Adrenal gland (tissue), 19 donors: ENCODE data around the gene OR4X2. TPM values are rescaled to one million over a fixed set of nuclear protein-coding genes. Genes with fewer than 3 reads are reported as not detected.

Experiments
- DNase-seq, 7 donors: peaks; one replicate each; pipeline ENCODE4 v3.0.0-alpha.2; 2019 to 2020
- H3K27ac ChIP-seq, 5 donors: fragments of 200-600 bp; sonication (generic) in 4 of 5; 1 replicate in 3 of 5; 2 replicates in 2 of 5; pipeline versions ENCODE4 v1.5.1 to v1.8.0; 2016 to 2020; ENCODE audit warnings: mild to moderate bottlenecking in 1 of 5
- H3K27me3 ChIP-seq: fragments of 200-600 bp; 2 replicates; pipeline ENCODE4 v1.8.0; 2021
- H3K36me3 ChIP-seq, 2 donors: fragments of 200-600 bp; replicated peaks in 1 of 2; 1 replicate in 1 of 2; 2 replicates in 1 of 2; pipeline versions ENCODE4 v1.5.1 to v1.8.0; 2018 to 2022
- H3K4me1 ChIP-seq, 2 donors: fragments of 200-600 bp; replicated peaks in 1 of 2; 1 replicate in 1 of 2; 2 replicates in 1 of 2; pipeline versions ENCODE4 v1.5.1 to v1.8.0; 2018 to 2021
- H3K4me3 ChIP-seq, 4 donors: fragments of 200-600 bp; sonication (generic) in 3 of 4; one replicate each; pipeline ENCODE4 v1.5.1; 2016 to 2018
- H3K9me3 ChIP-seq, 3 donors: fragments of 200-600 bp; sonication (generic) in 1 of 3; replicated peaks in 1 of 3; 1 replicate in 2 of 3; 2 replicates in 1 of 3; pipeline versions ENCODE4 v1.5.1 to v1.8.0; 2016 to 2021
- CTCF ChIP-seq, 6 experiments: fragments of 450-650 bp in 4 of 6; fragments of 200-600 bp in 2 of 6; sonication (generic) in 1 of 6; IDR thresholded peaks; 1 replicate in 5 of 6; 2 replicates in 1 of 6; pipeline versions ENCODE4 v1.5.1 to v1.8.0; 2016 to 2021; ENCODE audit warnings: antibody characterized with exemption in 6 of 6, mild to moderate bottlenecking in 2 of 6, moderate library complexity in 1 of 6
- POLR2A ChIP-seq, 2 donors: fragments of 450-650 bp; IDR thresholded peaks; one replicate each; pipeline ENCODE4 v1.6.1; 2017; ENCODE audit warnings: antibody characterized with exemption in 2 of 2, mild to moderate bottlenecking in 2 of 2, moderate library complexity in 1 of 2
- WGBS, 4 donors: extraction: QIAGEN DNeasy Blood & Tissue Kit in 2 of 4; methylation state at CpG; one replicate each; pipeline versions ENCODE4 v1.1.5 to v1.1.7; 2013 to 2017; 5-methylcytosine and 5-hydroxymethylcytosine counted together
- intact Hi-C, 2 donors: fragments of 100-400 bp; cut with DNase I; formaldehyde crosslinking; loops; one replicate each; pipeline versions ENCODE4 v1.14.1 to v1.15.0; 2022 to 2023
- long read RNA-seq, 10 donors: library from polyadenylated mRNA in 3 of 10; unstranded in 2 of 10; stranded (forward) in 1 of 10; transcript quantifications; one replicate each; pipeline ENCODE4 v2.0.0 and lab custom pipeline, GENCODE V29; 2021 to 2026
- polyA plus RNA-seq, 3 donors: library from polyadenylated mRNA; stranded (reverse); fragments of 200-250 nt in 2 of 3; fragments of 350-450 nt in 1 of 3; fragmentation: Illumina TruSeq in 1 of 3; extraction: RNeasy Lipid Tissue Mini Kit (QIAGEN cat#74804) in 1 of 3; gene quantifications; one replicate each; pipeline ENCODE4 v1.2.3, GENCODE V29; 2013 to 2014
- total RNA-seq, 9 donors: library from RNA; depleted of rRNA in 4 of 9; stranded (reverse); fragments of >200 nt in 4 of 9; fragments of 120-200 nt in 1 of 9; fragmentation: NEBNext Ultra II Directional in 1 of 9; extraction: Animal tissue kit (Norgen Biotek cat#: 25700) in 1 of 9; gene quantifications; one replicate each; pipeline versions ENCODE4 v1.1.0 to v1.2.4, GENCODE V29; 2013 to 2023
- donor health status: healthy with polysubstance abuse.
- donor health status: Bipolar disorder and iron deficiency.
- donor health status: DM: yes; HTN: yes; CAD: no.
- donor health status: DM: no; HTN: no; CAD: no.
- donor health status: DM: no; HTN: no; CAD: no.
- donor health status: DM: yes; HTN: yes; CAD: no.

The OR4X2 gene
- not detected for total RNA-seq
- not detected for polyA plus RNA-seq
- long read RNA-seq, donor 1, result 0 reads
- long read RNA-seq, donor 2, result 0 reads
- long read RNA-seq, donor 3, result 0 reads
- long read RNA-seq, donor 4, result 0 reads
- long read RNA-seq, donor 5, result 0 reads
- long read RNA-seq, donor 6, result 0 reads
- long read RNA-seq, donor 7, result 0 reads
- long read RNA-seq, donor 8, result 0 reads
- long read RNA-seq, donor 9, result 0 reads
- long read RNA-seq, donor 10, result 0 reads

- Histone ChIP-seq H3K4me3 (no peak within 1 kb of the TSS), H3K36me3 (no peaks in the 10 kb centered on the region), H3K27me3 (no peaks in the 10 kb centered on the region), H3K4me1 (no peaks in the 10 kb centered on the region), H3K27ac (no peak within 1 kb of the TSS), H3K9me3 (no peaks in the 10 kb centered on the region)
- intact Hi-C loops, result no loop called here
- TF ChIP-seq POLR2A (IDR thresholded peaks at IDR 0.05), result no peak
- TF ChIP-seq CTCF (IDR thresholded peaks at IDR 0.05), result no peak
- no peak for DNase-seq
Measured at GRCh38 chr11:48244804-48245203, at the start of gene OR4X2. Gene OR4X2, plus strand, starts transcription at chr11:48245104. Its CDS starts 0 bp downstream, at chr11:48245104.

- H3K36me3 ChIP-seq, result no peaks in the 10 kb centered on the region
- H3K27ac ChIP-seq, result no peak overlapping the region
- H3K4me1 ChIP-seq, result no peaks in the 10 kb centered on the region
- no peaks in the 10 kb centered on the region for H3K9me3 ChIP-seq
- WGBS, 4 donors, result 56 to 68% (median 65%) methylated on average over 2 of the region's 2 CpGs
- no peaks in the 10 kb centered on the region for H3K27me3 ChIP-seq
- intact Hi-C loops, result no loop called here
- TF ChIP-seq CTCF (IDR thresholded peaks at IDR 0.05), result no peak
- TF ChIP-seq POLR2A (IDR thresholded peaks at IDR 0.05), result no peak
- no peak for DNase-seq
- H3K4me3 ChIP-seq, result no peak overlapping the region
Measured at GRCh38 chr11:48207881-48208280, 37.0 kb upstream of the OR4X2 start.

GRCh38 chr11:48210052-48210451, 34.9 kb upstream of the OR4X2 start:
- H3K9me3 ChIP-seq, result no peaks in the 10 kb centered on the region
- intact Hi-C loops, result no loop called here
- 21 to 36% (median 27%) methylated on average over 7 of the region's 7 CpGs for WGBS, 4 donors
- no peak overlapping the region for H3K4me3 ChIP-seq
- H3K4me1 ChIP-seq, result no peaks in the 10 kb centered on the region
- no peaks in the 10 kb centered on the region for H3K27me3 ChIP-seq
- TF ChIP-seq CTCF (IDR thresholded peaks at IDR 0.05) (no peak), POLR2A (IDR thresholded peaks at IDR 0.05) (no peak)
- DNase-seq, result no peak
- H3K36me3 ChIP-seq, result no peaks in the 10 kb centered on the region
- no peak overlapping the region for H3K27ac ChIP-seq

- no peak within 1 kb of the TSS for H3K27ac ChIP-seq
- intact Hi-C loops, result no loop called here
- no peak for DNase-seq
- WGBS, 4 donors, result 45 to 63% (median 53%) methylated on average over 2 of the region's 2 CpGs
- H3K9me3 ChIP-seq, result no peaks in the 10 kb centered on the region
- H3K4me1 ChIP-seq, result no peaks in the 10 kb centered on the region
- H3K27me3 ChIP-seq, result no peaks in the 10 kb centered on the region
- H3K36me3 ChIP-seq, result no peaks in the 10 kb centered on the region
- no peak within 1 kb of the TSS for H3K4me3 ChIP-seq
- TF ChIP-seq CTCF (IDR thresholded peaks at IDR 0.05) (no peak), POLR2A (IDR thresholded peaks at IDR 0.05) (no peak)
Measured at GRCh38 chr11:48216510-48216909, 28.4 kb upstream of the OR4X2 start, which contains the start of gene OR4B1. Gene OR4B1, plus strand, starts transcription at chr11:48216810. Its CDS starts 0 bp downstream, at chr11:48216810.
